Neural crest cell (in vitro differentiated cells): ENCODE measurements around the gene ECE1. TPM values are rescaled to one million over a fixed set of nuclear protein-coding genes. Genes with fewer than 3 reads are reported as not detected.

ENCODE experiments used
- DNase-seq: peaks from one replicate; pipeline ENCODE4 v3.0.0; 2021; ENCODE audit warnings: low read depth, mixed read lengths, low spot score
- H3K27ac Mint-ChIP-seq: one replicate; pipeline ENCODE4 v1.8.0; 2021; ENCODE audit warnings: mild to moderate bottlenecking, mixed read lengths; ENCODE audit not compliant: unreplicated experiment
- H3K27me3 Mint-ChIP-seq: 2 replicates; pipeline ENCODE4 v1.8.0; 2021; ENCODE audit warnings: low read depth, mild to moderate bottlenecking, mixed read lengths
- H3K36me3 Mint-ChIP-seq: 2 replicates; pipeline ENCODE4 v1.8.0; 2021; ENCODE audit warnings: low read depth, mild to moderate bottlenecking, mixed read lengths
- H3K4me1 Mint-ChIP-seq: 2 replicates; pipeline ENCODE4 v1.8.0; 2021; ENCODE audit warnings: mixed read lengths
- H3K4me3 Mint-ChIP-seq: one replicate; pipeline ENCODE4 v1.8.0; 2021; ENCODE audit warnings: mild to moderate bottlenecking, mixed read lengths
- H3K9me3 Mint-ChIP-seq: 2 replicates; pipeline ENCODE4 v1.8.0; 2021; ENCODE audit warnings: mixed read lengths
- total RNA-seq: library from RNA; stranded (reverse); gene quantifications from 2 replicates; pipeline ENCODE4 v1.2.1, GENCODE V29; 2021
- TF ChIP-seq, protein P1 (sequence below): fragments of 200-600 bp; sonication (generic); conservative IDR thresholded peaks from 2 replicates; pipeline ENCODE4 v1.5.0; 2021; ENCODE audit warnings: antibody characterized with exemption, mild to moderate bottlenecking

The ECE1 gene
- total RNA-seq, 1 donor from 2014 or later = 40.3 TPM

DNA sequence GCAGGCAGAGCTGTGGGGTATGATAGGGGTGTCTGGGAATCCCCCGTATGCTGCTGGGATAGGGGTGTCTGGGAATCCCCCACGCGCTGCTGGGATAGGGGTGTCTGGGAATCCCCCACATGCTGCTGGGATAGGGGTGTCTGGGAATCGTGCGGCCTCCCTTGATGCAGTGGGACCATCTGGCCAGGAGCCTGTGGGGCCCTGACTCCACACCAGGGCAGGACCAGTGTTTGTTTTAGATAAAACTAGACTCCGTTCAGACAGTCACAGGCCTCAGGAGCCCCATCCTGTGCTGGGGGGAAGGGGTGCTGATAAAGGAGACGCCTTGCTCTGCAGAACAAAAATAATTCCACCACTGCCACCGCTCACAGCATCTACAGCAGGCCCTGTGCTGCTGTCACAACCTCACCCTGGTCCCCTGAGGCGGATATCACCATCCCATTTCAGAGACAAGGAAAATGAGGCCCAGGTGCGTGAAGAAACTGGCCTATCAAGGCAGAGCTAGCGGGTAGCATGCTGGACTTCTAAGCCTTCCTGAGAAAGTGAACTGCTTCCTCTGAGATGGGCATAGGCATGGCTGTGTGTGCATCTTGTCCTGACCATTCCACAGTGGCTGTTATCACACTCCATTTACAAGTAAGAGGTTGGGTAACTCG, 24.0 kb downstream of the ECE1 start:
- TF ChIP-seq, protein P1, sequence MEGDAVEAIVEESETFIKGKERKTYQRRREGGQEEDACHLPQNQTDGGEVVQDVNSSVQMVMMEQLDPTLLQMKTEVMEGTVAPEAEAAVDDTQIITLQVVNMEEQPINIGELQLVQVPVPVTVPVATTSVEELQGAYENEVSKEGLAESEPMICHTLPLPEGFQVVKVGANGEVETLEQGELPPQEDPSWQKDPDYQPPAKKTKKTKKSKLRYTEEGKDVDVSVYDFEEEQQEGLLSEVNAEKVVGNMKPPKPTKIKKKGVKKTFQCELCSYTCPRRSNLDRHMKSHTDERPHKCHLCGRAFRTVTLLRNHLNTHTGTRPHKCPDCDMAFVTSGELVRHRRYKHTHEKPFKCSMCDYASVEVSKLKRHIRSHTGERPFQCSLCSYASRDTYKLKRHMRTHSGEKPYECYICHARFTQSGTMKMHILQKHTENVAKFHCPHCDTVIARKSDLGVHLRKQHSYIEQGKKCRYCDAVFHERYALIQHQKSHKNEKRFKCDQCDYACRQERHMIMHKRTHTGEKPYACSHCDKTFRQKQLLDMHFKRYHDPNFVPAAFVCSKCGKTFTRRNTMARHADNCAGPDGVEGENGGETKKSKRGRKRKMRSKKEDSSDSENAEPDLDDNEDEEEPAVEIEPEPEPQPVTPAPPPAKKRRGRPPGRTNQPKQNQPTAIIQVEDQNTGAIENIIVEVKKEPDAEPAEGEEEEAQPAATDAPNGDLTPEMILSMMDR = no peak
- no peaks in the 10 kb centered on the region for H3K9me3 Mint-ChIP-seq
- no peak overlapping the region for H3K27ac Mint-ChIP-seq
- no peaks in the 10 kb centered on the region for H3K27me3 Mint-ChIP-seq
- DNase-seq = no peak
- H3K36me3 Mint-ChIP-seq = peaks cover 11% of the 10 kb centered on the region
- H3K4me3 Mint-ChIP-seq = no peak overlapping the region
- H3K4me1 Mint-ChIP-seq = peaks cover 26% of the 10 kb centered on the region

DNA sequence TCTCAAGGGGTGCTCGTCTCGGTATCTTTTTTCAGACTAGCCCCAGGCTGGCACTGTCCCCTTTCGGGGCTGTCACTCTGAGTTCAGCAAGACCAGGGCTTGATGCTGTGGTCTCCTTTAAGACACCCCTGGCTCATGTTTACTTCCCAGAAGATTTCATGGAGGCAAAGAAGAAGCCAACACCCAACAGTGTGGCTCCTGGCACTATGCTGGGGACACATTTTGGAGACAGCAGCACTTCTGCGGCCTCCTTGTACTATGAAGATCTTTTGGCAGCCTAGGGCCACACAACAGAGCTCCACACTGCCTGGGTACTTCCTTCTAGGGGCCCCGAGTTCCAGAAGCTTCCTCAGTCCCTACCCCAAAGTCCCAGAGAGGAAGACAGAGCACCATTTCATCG, 24.6 kb downstream of the ECE1 start:
- H3K27ac Mint-ChIP-seq = peak overlapping the region; percentile 19
- H3K27me3 Mint-ChIP-seq = no peaks in the 10 kb centered on the region
- H3K4me1 Mint-ChIP-seq = peaks cover 32% of the 10 kb centered on the region
- H3K36me3 Mint-ChIP-seq = peaks cover 11% of the 10 kb centered on the region
- H3K9me3 Mint-ChIP-seq = no peaks in the 10 kb centered on the region
- H3K4me3 Mint-ChIP-seq = no peak overlapping the region
- TF ChIP-seq, protein P1 = no peak
- no peak for DNase-seq

DNA sequence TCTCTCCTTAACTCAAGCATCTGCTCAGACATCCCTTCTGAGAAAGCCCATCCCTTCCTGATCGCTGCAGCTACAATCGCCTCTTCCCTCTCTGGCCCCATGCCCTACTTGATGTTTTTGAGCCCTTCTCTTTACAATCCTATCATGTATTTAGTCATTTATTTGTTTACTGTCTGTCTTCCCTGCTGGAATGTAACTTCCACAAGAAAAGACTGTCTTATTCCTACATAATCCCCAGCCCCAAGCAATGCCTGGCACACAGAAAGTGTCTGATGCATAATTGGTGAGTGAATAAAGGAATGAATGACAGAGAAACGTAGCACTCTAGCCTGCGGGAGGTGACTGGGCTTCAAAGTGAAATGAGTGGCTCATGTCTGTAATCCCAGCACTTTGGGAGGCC, 25.4 kb downstream of the ECE1 start:
- H3K27ac Mint-ChIP-seq = no peak overlapping the region

DNA sequence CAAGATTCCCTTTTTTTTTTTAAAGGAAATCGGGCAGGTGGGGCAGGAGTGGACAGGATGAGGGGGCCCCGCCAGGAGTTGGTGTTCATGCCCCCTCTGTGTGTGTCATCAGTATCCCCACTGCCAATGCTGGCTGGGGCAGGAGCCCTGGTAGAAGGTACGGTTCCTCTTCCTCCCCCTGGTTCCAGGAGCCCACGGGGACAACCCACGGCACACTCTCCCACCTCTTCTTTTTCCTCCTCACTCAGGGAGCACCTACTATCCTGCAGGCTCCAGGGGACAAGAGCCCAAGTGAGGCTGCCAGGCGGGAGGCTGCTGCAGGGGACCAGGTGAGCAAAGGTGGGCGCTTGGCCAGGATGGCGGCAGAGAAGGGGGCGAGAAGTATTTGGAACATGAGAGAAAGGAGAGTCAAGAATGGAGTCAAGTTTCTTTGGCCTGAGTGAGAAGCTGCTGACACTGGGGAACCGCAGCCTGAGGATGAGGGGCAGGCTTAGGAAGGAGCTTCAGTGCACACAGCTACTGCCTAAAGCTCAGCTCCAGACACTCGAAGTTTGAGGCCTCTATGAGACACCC, 26.5 kb downstream of the ECE1 start:
- Mint-ChIP-seq H3K36me3 (peaks cover 7% of the 10 kb centered on the region), H3K4me1 (peaks cover 44% of the 10 kb centered on the region), H3K4me3 (no peak overlapping the region), H3K27me3 (no peaks in the 10 kb centered on the region), H3K9me3 (no peaks in the 10 kb centered on the region), H3K27ac (no peak overlapping the region)
- TF ChIP-seq, protein P1 = no peak
- no peak for DNase-seq

More for the DNA sequence above, 25.4 kb downstream of the ECE1 start:
- Mint-ChIP-seq H3K36me3 (peaks cover 7% of the 10 kb centered on the region), H3K4me3 (no peak overlapping the region), H3K9me3 (no peaks in the 10 kb centered on the region), H3K4me1 (peaks cover 40% of the 10 kb centered on the region), H3K27me3 (no peaks in the 10 kb centered on the region)
- DNase-seq = no peak
- TF ChIP-seq, protein P1 = no peak

GRCh38 chr1:21263052-21263429, 27.2 kb downstream of the ECE1 start:
- H3K27ac Mint-ChIP-seq = peak overlapping the region; percentile 100
- no peaks in the 10 kb centered on the region for H3K9me3 Mint-ChIP-seq
- DNase-seq = no peak
- H3K36me3 Mint-ChIP-seq = peaks cover 7% of the 10 kb centered on the region
- peaks cover 44% of the 10 kb centered on the region for H3K4me1 Mint-ChIP-seq
- H3K4me3 Mint-ChIP-seq = no peak overlapping the region
- no peaks in the 10 kb centered on the region for H3K27me3 Mint-ChIP-seq
- TF ChIP-seq, protein P1 = no peak
